ENCODE measurements around the gene LPAR4.
"Not testable (repeated sequence)": the region's sequence is repeated elsewhere in the genome, so short reads cannot be mapped to it uniquely, and the experiment has no call there.

The LPAR4 gene, protein sequence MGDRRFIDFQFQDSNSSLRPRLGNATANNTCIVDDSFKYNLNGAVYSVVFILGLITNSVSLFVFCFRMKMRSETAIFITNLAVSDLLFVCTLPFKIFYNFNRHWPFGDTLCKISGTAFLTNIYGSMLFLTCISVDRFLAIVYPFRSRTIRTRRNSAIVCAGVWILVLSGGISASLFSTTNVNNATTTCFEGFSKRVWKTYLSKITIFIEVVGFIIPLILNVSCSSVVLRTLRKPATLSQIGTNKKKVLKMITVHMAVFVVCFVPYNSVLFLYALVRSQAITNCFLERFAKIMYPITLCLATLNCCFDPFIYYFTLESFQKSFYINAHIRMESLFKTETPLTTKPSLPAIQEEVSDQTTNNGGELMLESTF

DNA sequence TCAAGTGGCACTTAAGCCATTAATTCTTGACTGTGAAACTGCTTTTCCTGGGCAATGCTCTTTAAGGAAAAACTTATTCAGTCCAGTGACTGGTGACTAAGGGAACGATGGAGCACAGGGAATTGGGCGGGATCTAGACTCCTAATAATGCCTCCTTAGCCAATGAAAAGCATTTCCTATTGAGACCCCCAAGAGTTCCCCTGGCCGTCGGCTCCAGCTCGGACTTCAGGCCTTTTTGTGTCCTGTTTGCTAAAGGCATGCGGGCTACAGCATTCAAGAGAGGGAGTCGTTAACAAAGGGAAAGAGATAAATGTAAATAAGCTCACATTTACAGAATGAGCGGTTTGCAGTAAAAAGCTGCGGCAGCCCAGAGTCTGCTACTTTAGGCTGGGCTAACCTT lies at the start of gene LPAR4:
TSS of gene LPAR4 (plus strand) at position 232 of the 400 bp plus-strand sequence. CDS start 7,150 bp downstream, outside the sequence.
- no peak for DNase-seq

GRCh38 chrX:78706071-78706470 lies 41.4 kb upstream of the LPAR4 start:
- no peak for DNase-seq

DNA sequence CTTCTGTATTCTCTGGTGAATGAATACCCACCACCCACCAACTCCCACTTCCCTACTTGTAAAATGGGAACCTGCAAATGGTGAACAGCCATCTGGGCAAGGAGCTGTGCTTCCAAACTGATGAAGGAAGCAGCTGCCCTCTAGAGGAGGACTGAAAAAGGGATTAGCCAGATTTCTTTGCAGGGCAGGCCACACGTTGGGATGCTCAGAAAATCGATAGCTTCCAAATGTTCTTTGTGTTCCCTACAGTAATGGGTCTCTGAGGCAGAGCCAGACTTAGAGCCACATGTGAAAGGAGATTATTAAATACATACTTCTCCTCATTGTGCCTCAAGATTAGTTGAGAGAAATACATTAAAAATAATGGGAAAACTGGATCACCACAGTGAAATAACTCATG lies 39.3 kb upstream of the LPAR4 start:
- no peak for DNase-seq

GRCh38 chrX:78708816-78709215 lies 38.7 kb upstream of the LPAR4 start:
- no peak for DNase-seq

GRCh38 chrX:78710171-78710570 lies 37.3 kb upstream of the LPAR4 start:
- no peak for DNase-seq

DNA sequence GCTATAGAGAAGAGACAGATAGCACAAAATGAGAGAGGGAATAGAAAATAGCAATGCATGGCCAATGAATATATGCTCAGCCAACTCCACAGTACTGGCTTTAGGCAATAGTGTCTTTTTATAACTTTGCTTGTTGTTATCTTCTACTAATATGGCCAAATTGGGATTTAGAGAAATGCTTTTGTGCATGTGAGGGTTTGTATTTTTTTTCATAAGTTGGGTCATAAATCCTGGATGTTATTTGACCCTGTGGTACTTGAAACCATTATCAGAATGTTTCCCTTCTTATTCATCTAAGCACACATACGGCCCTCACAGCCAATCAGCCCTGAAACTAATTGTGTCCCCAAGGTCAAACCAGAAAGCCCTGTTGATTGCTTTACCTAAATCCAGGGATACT lies 35.2 kb upstream of the LPAR4 start:
- DNase-seq: no peak

DNA sequence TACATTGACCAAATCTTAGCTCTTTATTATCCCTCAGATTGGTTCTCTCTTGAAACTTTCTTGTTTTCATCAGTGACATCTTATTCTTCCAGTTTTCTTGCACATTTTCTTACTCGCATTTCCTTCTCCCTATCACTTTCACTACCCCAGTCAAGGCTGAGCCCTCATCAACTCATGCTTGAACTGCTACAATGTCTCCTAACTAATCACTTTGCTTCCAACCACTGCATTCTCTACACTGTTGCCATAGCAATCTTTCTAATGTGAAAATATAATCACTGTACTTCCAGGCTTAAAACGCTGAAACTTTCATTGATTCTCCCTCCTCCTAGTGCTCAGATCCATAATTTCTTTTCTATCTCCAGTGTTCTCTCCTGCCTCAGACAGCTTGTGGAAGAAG lies 22.2 kb upstream of the LPAR4 start:
- no peak for DNase-seq

- no peak for DNase-seq
Observed at GRCh38 chrX:78746496-78746895, 1.0 kb upstream of the LPAR4 start.

DNA sequence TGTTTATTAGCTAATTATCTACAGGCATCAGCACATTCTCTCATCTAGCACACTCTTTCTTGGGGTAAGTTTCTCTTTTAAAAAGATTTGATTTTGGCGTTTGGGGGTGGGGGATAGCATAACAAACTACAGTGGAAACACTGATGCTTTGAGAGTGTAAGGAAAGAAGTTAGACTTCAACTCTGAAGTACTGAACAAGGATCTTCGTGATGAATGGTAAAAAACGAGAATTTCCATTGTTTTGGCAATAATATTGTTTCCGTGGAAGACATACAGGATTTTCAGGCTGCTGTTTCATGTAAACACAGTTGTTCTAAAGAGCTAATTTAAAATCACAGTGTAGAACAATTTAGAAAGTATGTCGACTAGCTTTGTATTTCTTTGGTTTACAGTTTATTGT lies 451 bp downstream of the LPAR4 start:
- no peak for DNase-seq

GRCh38 chrX:78748846-78749245 lies 1.3 kb downstream of the LPAR4 start:
- DNase-seq: no peak

GRCh38 chrX:78753571-78753970 lies 6.1 kb downstream of the LPAR4 start:
- no peak for DNase-seq

GRCh38 chrX:78754917-78755316 lies 7.4 kb downstream of the LPAR4 start:
- DNase-seq: no peak

- no peak for DNase-seq
Observed at GRCh38 chrX:78759081-78759480, 11.6 kb downstream of the LPAR4 start.

GRCh38 chrX:78769101-78769755 lies 21.7 kb downstream of the LPAR4 start:
- DNase-seq: no peak

- DNase-seq: no peak
Observed at GRCh38 chrX:78769946-78770345, 22.4 kb downstream of the LPAR4 start.

- DNase-seq: no peak
Observed at GRCh38 chrX:78796916-78797315, 49.4 kb downstream of the LPAR4 start.

- DNase-seq: no peak
Observed at GRCh38 chrX:78800114-78800513, 52.6 kb downstream of the LPAR4 start.

GRCh38 chrX:78800694-78801093 lies 53.2 kb downstream of the LPAR4 start:
- DNase-seq: no peak

DNA sequence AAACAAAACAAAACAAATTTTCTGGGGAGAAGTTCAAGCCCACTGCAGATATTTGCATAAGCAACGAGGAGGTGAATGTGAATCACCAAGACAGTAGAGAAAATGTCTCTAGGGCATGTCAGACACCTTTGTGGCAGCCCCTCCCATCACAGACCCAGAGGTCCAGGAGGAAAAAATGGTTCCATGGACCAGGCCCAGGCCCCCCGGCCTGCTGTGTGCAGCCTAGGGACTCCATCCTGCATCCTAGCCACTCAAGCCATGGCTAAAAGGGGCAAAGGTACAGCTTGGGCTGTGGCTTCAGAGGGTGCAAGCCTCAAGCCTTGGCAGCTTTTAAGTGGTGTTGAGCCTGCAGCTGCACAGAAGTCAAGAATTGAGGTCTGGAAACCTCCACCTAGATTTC lies 54.0 kb downstream of the LPAR4 start:
- no peak for DNase-seq

DNA sequence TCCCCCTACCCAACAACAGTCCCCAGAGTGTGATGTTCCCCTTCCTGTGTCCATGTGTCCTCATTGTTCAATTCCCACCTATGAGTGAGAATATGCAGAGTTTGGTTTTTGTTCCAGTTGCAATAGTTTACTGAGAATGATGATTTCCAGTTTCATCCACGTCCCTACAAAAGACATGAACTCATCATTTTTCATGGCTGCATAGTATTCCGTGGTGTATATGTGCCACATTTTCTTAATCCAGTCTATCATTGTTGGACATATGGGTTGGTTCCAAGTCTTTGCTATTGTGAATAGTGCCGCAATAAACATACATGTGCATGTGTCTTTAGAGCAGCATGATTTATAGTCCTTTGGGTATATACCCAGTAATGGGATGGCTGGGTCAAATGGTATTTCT lies 55.0 kb downstream of the LPAR4 start:
- DNase-seq: not testable (repeated sequence)

Measured in NCI-H2171 treated with DMSO at 0.1 percent for 48 hours (cell line).